Fibroblast of upper back skin (primary cell): ENCODE results near the gene C6orf52.
"Not testable (repeated sequence)": the region's sequence is repeated elsewhere in the genome, so short reads cannot be mapped to it uniquely, and the experiment has no call there.

Experiments used
- DNase-seq: peaks from one replicate; pipeline ENCODE4 v3.0.0-alpha.2; 2013

The C6orf52 gene

DNA sequence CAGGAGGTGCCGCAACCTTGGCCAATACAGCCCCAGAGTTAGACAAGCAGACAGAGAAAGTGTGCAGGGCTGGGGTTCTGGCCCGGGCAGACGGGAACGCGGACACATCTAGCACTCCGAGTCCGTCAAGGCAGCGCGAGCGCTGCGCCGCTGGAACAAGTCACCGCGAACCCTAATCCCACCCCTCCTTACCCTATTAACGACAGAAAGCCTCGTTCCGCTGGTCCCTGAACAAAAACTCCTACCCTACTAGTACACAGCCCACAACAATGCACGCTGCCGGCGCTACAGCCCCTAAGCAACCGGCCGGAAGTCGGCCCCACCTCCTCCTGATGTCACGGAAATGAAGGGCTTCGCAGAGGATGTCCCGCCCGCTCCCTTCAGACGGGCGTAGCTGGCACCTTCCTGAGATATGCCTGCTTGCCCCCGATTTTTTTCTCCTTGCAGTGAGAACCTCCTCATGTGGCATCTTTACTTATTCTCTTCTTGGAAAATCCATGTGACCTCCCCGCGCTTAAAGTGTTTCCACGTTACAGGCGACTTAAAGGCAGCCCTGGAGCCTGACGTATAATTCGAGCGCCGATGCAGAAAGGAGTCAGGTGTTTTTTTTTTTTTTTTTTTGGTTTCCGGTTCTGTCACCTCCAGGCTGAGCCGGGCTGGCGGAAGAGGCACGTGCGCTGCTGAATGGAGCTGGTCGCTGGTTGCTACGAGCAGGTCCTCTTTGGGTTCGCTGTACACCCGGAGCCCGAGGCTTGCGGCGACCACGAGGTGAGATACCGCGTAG lies at the start of gene C6orf52, which contains the start of gene PAK1IP1:
Gene C6orf52, minus strand, starts transcription at position 315 of the 784 bp plus-strand sequence. CDS start 7,066 bp downstream, outside the sequence.
Gene PAK1IP1, plus strand, starts transcription at position 671 of the 784 bp plus-strand sequence. Its CDS starts 14 bp downstream, at position 685.
- peak; percentile 94 for DNase-seq

DNA sequence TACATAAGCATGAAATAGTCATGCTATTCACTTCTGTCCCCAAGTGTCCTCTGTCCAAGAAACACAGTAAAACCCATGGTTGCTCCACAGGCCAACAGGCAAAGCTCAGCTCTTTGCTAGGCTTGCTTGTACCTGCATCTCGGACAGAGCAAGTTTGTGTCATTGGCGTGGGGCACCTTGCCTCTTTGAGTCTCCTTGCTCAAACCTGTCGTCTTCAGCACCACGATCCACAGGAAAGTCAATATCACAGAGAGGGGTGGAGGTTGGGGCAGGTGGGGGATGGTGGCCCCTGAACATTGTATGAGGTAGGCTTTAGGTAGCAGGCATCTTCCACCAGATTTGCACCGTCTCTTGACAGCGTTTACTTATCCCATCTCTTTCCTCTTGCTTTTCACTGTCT lies 49.1 kb upstream of the C6orf52 start:
- DNase-seq, result no peak

DNA sequence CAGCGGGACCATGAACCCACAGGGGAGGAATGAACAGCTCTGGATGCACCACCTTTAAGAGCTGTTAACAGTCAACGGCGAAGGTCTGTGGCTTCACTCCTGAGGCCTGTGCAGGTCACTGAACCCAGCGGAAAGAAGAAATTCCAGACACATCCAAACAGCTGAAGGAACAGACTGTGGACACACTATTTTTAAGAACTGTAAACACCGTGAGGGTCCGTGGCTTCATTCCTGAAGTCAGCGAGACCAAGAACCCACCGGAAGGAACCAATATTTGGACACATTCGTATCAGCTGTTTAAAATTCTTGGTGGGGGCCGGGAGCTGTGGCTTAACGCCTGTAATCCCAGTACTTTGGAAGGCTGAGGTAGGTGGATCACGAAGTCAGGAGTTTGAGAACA lies 47.8 kb upstream of the C6orf52 start:
- no peak for DNase-seq

DNA sequence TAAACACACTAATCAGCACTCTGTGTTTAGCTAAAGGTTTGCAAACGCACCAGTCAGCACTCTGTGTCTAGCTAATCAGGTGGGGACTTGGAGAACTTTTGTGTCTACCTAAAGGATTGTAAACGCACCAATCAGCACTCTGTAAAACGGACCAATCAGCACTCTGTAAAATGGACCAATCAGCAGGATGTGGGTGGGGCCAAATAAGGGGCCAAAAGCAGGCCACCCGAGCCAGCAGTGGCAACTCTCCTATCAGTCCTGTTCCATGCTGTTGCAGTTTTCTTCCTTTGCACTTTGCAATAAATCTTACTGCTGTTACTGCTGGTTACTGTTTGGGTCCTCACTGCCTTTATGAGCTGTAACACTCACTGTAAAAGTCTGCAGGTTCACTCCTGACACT lies 47.2 kb upstream of the C6orf52 start:
- DNase-seq, result not testable (repeated sequence)

DNA sequence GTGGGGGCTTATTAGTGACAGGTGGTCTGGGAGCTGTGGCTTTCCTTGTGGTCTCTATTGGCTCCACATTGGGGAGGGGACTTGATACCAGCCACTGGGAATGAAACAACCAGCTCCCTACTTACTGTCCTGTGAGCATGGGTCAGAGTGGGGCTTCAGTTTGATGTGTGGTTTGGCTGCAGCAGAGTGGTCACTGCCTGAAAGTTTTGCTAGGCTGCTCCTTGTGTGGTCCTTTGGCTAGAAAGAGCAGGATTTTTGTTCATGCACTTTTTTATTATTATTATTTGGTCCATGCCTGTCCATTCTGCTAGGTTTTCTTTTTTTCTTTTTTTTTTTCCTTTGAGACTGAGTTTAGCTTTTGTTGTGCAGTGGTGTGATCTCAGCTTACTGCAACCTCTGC lies 45.6 kb upstream of the C6orf52 start:
- no peak for DNase-seq

DNA sequence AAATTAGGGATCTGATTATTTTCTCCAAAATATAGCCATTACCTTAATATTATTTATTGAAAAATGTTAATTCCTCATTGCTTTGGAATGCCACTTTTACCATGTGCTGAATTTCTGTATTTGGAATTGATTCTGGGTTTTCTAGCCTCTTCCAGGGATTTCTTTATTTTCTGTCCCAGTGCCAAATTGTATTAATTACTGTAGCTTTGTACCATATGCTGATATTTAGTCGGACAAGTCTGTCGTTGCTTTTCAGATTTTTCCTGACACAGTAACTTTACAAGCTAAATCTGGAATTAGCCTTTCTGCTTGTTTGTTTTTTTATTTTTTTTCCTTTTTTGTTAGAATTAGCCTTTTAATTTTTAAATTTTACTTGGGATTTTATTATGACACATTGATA lies 42.3 kb upstream of the C6orf52 start:
- no peak for DNase-seq

DNA sequence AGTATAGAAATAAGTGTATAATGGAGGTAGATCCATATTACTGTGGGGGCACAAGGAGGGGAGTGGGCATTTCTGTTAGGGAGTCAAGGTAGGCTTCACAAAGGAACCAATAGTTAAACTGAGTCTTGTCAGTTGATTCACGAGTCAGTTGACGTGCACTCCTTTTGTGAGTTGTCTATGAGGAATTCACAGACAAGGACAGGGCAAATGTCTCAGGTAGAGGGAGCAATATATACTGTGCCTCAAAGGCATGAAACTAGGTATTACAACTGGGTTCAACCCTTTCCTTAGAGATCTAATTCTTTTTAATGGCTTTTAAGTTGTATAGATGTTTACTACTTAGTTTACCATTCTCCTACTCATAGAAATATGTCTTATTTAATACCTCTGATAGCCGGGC lies 39.4 kb upstream of the C6orf52 start:
- DNase-seq, result no peak

DNA sequence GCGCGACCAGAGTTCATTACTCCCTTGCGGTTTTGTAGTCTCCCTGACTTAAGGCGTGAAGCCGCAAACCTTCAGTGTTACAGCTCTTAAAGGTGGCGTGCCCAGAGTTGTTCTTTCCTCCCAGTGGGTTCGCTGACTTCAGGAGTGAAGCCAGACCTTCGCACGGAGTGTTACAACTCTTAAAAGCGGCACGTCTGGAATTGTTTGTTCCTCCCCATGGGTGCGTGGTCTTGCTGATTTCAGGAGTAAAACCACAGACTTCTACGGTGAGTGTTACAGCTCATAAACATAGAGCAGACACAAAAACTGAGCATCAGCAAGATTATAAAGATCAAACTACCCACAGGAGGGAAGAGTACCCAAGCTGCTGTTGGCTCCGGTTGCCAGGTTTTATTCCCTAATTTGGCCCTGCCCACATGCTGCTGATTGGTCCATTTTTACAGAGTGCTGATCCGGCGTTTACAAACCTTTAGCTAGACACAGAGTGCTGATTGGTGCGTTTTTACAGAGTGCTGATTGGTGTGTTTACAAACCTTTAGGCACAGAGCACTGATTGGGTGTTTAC lies 38.8 kb upstream of the C6orf52 start:
- DNase-seq, result peak; percentile 81

DNA sequence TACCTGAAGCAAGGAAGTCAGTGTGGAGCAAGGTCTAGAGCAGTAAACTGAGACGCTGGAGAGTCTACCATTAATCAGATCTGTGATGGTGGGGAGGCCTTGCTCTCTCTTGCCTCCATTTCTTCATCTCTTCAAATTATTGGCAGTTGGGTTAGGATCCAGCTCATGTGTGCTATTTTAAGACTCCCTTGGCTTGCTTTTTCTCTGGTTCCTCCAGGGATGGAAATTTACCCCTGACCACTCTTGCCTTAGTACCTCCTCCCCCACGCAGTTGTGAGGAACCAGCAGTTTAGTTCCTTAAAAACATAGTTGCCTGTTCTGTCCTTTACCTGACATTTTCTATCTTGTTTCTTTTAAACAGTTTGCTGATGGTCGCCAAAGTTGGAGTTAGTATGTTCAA lies 35.8 kb upstream of the C6orf52 start:
- DNase-seq, result no peak

DNA sequence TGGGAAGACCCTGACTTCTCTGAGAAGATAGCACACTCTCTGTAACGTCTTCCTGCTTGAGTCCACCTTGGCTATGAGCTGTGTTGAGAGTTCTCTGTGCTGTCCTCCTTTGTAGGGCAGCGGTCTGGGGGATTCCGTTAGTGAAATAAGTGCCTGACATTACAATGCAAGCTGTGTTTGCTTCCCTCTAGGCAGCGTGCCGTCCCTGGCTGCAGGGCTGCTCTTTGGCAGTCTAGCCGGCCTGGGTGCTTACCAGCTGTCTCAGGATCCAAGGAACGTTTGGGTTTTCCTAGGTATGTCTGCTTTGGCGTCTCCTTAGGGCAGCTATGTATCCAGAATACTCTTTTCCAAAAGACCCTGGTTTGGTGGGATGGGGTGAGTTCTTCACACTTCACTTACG lies 31.3 kb upstream of the C6orf52 start:
- no peak for DNase-seq

DNA sequence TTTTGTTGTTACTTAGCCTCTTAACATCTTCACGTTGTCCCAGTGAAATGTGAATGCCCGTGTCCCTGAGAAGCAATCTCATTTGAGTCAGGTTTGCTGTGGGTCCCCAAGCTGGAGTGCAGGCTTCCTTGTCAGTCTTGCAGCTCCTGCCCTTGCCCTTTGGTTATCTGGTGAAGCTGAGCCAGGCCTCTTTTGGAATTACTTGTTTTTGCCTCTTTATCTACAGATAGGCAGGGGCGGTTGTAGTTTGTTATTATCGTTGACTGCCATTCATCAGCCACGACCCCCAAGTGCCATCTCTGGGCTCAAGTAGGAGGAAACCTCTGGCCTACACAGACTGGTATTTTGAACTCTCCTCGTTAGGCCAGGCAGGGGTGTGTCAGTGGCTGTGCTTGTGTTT lies 30.6 kb upstream of the C6orf52 start:
- DNase-seq, result no peak

DNA sequence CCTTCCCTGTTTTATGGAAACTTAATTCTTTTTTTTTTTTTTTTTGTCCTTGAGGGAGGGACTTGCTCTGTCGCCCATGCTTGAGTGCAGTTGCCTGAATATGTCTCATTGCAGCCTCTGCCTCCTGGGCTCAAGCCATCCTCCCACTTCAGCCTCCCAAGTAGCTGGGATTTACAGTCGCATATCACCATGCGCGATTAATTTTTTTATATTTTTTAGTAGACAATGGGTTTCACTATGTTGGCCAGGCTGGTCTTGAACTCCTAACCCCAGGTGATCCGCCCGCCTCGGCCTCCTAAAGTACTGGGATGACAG lies 29.1 kb upstream of the C6orf52 start:
- DNase-seq, result peak; percentile 7

DNA sequence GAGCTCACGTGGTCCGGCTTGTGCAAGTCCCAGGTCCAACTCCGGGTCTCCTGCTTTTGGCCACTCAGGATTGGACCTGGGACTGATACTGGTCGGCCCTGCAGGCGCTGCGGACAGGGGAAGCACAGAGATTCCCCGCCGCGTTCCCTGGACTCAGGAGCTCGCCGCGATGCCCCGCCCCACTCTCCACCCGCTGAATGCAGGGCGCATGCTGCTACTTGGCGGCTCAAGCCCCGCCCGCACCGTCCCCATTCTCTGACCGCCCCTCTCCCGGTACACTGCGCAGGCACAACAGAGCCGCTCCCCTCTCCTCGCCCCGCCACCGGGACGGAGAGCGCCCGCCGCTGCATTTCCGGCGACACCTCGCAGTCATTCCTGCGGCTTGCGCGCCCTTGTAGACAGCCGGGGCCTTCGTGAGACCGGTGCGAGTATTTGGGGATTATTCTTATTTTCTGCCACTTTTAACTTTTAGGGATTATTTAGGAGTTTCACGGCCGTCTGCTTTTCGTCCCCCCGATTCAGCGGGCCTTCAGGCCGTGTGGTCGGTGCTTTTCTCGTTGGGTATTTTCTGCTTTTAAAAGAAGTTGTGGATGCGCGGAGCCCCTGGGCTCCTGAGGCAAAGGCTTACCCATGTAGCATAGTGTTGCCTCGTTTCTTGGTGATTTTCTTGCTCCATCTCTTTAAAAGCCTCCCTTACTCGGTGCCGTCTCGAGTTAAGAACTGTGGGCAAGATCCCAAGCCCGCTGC lies 28.6 kb upstream of the C6orf52 start, which contains the start of gene TMEM14C:
Gene TMEM14C, plus strand, starts transcription at position 251 of the 747 bp plus-strand sequence. CDS start 1,544 bp downstream, outside the sequence.
- peak; percentile 98 for DNase-seq

DNA sequence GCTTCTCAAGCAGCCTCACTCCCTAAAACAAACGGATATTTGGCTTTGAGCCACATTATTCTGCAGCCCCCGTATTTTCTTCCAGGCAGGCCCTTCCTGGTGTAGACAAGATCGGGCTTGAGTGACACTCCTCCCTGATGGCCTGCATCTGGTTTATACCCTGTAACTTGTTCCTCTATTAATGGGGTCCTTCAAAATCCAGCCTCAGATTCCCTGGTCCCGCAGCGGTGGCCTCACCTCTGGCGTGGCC lies 28.1 kb upstream of the C6orf52 start:
- DNase-seq, result no peak

DNA sequence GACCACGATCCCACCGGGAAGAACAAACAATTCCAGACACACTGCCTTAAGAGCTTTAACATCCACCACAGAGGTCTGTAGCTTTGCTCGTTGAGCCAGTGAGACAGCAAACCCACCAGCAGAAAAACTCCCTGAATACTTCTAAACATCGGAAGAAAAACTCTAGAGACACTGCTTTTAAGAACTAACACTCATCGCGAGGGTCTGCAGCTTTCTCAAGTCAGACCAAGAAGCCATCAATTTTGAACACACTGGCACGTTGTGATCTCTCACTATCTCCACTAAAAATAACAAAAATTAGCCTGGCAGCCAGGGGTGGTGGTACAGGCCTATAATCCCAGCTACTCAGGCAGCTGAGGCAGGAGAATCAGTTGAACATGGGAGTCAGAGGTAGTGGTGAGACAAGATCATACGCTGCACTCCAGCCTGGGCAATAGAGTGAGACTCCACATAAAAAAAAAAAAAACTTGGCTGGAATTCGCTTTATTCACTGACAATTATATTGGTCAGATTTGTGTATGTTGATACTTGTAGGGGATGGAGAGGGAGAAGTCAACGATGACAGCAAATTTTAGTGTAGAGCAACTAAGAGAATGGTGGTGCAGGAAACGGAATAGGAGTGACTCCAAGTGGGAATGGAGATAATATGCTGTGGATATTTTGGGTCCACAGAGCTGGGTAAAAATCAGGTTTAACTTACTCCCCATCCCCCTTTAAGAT lies 27.6 kb upstream of the C6orf52 start:
- no peak for DNase-seq

DNA sequence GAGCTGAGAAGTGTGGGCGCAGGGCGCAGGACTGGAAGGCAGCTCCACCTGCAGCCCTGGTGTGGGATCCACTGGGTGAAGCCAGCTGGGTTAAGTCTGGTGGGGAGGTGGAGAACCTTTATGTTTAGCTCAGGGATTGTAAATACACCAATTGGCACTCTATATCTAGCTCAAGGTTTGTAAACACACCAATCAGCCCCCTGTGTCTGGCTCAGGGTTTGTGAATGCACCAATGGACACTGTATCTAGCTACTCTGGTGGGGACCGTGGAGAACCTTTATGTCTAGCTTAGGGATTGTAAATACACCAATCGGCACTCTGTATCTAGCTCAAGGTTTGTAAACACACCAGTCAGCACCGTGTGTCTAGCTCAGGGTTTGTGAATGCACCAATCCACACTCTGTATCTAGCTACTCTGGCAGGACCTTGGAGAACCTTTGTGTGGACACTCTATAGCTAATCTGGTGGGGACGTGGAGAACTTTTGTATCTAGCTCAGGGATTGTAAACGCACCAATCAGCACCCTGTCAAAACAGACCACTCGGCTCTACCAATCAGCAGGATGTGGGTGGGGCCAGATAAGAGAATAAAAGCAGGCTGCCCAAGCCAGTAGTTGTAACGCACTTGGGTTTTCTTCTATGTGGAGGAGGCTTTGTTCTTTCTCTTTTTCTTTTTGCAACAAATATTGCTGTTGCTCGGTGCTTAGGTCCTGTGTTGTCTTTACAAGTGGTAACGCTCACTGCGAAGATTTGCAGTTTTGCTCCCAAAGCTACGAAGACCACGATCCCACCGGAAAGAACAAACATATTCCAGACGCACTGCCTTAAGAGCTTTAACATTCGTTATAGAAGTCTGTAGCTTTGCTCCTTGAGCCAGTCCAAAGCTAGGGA lies 26.8 kb upstream of the C6orf52 start:
- not testable (repeated sequence) for DNase-seq

DNA sequence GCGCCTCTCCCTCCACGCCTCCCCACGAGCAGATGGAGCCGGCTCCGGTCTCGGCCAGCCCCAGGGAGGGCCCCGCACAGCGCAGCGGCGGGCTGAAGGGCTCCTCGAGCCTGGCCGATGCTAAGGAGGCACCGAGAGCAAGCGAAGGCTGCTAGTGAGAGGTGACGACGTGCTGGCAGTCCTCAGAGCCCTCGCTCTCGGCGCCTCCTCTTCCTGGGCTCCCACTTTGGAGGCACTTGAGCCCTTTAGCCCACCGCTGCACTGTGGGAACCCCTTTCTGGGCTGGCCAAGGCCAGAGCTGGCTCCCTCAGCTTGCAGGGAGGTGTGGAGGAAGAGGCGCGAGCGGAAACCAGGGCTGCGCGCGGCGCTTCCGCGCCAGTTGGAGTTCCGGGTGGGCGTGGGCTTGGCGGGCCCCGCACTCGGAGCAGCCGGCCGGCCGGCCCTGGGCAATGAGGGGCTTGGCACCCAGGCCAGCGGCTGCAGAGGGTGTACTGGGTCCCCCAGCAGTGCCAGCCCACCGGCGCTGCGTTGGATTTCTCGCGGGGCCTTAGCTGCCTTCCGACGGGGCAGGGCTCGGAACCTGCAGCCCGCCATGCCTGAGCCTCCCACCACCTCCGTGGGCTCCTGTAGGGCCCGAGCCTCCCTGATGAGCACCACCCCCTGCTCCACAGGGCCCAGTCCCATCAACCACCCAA lies 26.0 kb upstream of the C6orf52 start:
- DNase-seq, result peak; percentile 25

DNA sequence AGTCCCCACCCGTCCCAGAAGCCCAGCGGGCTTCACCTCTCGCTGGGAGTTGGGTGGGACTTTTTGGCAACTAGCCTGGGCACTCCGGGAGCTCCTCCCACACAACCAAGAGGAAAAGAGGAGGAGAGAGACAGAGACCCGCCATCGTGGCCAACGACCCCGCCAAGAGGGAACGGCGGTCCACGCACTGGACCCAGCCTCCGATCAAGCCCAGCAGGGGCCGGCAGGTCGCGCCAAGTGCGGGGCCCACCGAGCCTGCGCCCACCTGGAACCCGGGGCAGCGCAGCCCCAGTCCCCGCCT lies 25.5 kb upstream of the C6orf52 start:
- peak; percentile 30 for DNase-seq

DNA sequence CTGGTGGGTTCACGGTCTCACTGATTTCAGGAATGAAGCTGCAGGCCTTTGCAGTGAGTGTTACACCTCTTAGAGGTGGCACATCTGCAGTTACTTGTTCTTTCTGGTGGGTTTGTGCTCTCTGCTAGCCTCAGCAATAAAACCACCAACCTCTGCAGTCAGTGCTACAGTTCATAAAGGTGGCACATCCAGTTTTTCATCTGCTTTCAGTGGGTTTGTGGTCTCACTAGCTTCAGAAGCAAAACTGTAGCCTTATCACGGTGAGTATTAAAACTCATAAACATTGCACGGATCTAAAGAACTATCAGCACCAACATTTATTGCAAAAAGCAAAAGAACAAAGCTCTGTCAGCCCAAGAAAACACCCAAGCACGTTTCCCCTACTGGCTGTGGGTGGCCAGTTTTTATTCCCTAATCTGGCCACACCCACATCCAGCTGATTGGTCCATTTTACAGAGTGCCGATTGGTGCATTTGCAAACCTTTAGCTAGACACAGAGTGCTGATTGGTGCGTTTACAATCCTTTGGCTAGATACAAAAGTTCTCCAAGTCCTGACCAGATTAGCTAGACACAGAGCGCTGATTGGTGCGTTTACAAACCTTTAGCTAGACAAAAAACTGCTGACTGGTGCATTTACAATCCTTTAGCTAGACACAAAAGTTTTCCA lies 25.0 kb upstream of the C6orf52 start:
- DNase-seq, result peak; percentile 19

DNA sequence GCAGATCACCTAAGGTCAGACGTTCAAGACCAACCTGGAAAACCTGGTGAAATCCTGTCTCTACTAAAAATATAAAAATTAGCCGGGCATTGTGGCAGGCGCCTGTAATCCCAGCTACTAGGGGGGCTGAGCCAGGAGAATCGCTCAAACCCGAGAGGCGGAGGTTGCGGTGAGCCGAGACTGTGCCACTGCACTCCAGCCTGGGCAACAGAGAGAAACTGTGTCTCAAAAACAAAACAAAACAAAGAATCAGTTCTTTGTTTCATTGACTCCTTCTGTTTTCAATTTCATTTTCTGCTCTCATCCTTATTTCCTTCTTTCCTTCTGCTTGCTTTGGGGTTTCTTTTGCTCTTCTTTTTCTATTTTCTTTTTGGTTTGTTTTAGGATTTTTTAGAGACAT lies 19.5 kb upstream of the C6orf52 start:
- no peak for DNase-seq

DNA sequence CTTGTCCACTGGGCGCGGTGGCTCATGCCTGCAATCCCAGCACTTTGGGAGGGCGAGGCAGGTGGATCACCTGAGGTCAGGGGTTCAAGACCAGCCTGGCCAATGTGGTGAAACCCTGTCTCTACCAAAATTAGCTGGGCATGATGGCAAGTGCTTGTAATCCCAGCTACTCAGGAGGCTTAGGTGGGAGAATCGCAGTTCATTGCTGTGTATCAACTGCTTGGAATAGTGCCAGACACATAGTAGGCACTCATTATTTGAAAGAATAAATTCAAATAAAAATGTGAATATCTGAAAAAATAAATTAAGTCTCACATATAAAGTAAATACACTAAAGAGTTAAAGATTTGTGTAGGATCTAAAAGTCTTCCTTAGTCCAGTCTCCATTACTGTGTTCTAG lies 2.2 kb upstream of the C6orf52 start:
- DNase-seq, result no peak
